ENCODE results near the gene RAB3IL1.

- TF ChIP-seq CTCF (IDR thresholded peaks at IDR 0.05): no peak
- no peak for TF ChIP-seq POLR2A (IDR thresholded peaks at IDR 0.05)
Measured at GRCh38 chr11:61925736-61926135, 8.4 kb upstream of the RAB3IL1 start.
